HG03565 (cell line): ENCODE data around the gene CREB3L1.

Experiments used
- ATAC-seq: cut with Tn5 transposase; IDR thresholded peaks from one replicate; pipeline ENCODE4 v1.9.1; 2021; ENCODE audit warnings: mild to moderate bottlenecking, moderate library complexity; ENCODE audit not compliant: unreplicated experiment

Gene CREB3L1

DNA sequence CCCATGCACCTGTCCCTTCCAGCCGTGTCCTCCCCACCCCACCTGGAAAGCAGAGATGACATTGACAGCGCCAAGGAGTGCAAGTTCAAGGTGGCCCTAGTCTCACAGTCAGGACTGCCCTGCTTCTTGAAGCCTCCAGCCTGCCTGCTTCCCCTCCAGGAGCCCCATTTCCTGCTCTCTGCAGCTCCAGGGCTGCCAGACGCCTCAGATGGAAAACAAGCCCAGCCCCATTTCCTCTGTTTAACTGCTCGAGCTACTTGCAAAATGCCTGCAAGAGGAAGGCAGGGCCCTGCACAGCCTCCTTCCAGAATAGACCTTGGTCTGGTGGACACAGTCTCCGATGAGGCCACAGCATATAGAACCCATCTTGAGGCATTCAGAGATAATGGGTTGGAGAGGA is 64.8 kb downstream of the CREB3L1 start:
- no peak for ATAC-seq

DNA sequence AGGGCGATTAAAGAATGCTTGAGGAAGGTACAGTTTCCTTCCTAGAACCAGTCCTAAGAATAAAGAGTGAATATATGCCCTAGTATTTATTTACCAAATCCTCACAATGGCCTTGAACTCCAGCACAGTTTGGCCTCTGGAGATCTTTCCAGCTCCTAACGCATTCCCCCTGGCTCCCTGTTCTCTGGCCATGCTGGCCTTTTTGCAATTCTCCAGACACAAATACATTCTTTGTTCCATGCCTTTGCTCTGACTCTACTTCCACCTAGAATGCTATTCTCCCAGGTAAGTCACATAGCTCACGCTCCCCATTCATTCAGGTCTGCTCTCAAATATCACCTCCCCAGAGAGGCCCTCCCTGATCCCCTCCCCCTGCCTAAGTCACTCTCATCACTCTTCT is 66.1 kb downstream of the CREB3L1 start:
- ATAC-seq, result no peak

DNA sequence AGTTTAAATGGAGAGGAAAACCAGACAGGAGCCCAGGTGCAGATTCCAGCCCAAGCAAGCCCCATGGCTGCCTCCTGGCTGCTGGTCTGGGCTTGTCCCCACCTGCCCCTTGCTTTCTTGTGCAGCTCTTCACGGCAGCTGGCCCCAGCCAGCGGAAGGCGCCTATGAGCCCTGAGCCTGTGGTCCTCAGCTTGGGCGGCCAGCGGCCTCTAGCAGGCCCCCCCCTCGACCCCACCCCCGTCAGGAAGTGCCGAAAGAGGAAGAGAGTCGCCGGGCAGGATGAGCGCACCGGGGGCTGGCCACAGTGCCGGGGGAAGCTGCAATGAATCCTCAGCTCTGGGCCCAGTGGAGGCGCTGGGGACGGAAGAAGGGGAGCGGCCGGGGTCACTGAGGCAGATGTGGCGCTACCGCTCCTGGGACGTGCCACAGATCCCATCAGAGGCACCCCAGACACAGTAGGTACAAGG is 67.7 kb downstream of the CREB3L1 start:
- no peak for ATAC-seq

DNA sequence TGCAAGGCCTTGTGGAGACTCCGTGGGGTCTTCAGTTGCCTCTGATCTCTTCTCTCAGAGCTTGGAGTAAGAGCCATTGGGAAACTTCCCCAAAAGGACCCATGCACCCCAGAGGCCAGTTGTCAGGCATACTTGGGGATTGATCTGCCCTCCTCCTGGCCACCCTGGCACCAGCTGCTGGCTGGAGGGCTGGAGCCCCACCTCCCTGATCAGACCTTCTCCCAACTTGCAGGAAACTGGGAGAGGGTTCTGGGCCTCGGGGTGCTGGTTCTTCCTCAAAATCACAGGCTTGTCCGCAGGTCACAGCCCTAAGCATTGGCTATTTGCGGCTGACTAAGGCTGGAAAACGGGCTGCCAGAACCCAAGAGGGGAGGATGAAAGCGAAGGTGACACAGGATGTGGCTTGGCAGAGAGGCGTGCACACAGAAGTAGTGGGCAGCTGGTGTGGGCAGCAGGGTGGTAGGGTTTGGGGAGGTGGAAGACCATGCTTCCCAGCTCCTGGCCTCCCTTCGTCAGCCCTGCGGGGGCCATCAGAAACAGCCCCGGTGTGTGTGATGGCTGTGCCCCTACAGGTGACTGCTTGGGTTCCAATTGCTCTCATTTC is 68.5 kb downstream of the CREB3L1 start:
- ATAC-seq, result no peak

DNA sequence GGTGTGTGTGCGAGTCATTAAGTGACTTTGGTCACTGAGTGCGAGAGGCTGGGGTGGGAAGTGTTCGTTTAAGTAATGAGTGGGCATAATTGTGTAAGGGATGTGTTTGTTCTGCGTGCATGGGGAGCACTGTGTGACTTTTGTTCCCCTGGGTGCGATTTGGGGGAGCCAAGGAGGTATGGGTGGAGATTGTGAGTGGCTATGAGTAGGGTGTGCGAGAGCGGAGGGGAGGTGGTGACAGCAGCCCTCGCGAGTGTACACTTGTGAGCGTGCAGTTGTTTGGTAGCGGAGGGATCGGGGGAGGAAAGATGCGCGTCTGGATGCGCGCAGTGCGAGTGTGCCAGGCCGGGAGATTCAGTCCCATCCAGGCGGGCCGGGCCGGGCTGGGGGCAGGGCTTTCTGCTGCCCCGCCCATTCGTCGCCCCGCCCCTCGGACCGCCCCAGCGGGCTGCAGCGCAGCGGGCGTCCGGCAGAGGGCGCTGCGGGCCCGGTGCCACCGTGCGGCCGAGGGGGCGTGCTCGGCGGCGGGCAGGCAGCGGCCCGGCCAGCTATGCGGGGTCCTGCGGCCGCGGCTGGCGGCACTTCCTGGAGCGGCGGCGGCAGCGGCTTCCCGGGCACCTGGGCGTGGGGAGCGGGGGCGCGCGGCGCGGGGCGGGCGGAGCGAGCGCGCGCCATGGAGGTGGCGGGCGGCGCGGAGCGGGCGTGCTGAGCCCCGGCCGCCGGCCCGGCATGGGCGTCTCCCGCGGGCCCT is 69.6 kb downstream of the CREB3L1 start, which contains the start of gene DGKZ:
Gene DGKZ (plus strand): TSS at position 578 of the 751 bp plus-strand sequence. CDS start 197 bp downstream, outside the sequence.
- peak; percentile 68 for ATAC-seq

DNA sequence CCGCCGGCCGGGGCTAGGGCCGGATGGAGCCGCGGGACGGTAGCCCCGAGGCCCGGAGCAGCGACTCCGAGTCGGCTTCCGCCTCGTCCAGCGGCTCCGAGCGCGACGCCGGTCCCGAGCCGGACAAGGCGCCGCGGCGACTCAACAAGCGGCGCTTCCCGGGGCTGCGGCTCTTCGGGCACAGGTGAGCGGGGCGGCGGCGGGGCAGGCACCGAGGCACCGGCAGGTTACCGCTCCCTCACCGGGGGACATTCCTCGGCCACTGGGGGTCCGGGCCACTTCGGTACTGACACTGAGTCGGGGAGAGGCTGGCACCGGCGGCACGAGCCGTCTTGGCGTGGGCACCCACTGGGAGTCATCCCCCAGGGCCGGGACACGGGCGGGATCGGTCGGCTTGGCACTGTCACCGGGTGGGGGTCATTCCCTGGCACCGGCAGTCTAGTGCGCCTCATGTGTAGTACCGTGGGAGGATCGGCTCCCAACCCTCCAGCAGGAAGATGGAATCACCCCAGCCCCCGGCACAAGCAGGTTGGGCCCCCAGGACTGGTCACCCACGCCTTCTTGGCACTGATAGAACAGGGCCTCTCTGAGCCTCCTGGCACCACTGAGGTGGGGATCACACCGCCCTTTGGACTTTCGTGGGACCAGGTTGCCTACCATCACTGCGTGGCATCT is 70.3 kb downstream of the CREB3L1 start:
- no peak for ATAC-seq

DNA sequence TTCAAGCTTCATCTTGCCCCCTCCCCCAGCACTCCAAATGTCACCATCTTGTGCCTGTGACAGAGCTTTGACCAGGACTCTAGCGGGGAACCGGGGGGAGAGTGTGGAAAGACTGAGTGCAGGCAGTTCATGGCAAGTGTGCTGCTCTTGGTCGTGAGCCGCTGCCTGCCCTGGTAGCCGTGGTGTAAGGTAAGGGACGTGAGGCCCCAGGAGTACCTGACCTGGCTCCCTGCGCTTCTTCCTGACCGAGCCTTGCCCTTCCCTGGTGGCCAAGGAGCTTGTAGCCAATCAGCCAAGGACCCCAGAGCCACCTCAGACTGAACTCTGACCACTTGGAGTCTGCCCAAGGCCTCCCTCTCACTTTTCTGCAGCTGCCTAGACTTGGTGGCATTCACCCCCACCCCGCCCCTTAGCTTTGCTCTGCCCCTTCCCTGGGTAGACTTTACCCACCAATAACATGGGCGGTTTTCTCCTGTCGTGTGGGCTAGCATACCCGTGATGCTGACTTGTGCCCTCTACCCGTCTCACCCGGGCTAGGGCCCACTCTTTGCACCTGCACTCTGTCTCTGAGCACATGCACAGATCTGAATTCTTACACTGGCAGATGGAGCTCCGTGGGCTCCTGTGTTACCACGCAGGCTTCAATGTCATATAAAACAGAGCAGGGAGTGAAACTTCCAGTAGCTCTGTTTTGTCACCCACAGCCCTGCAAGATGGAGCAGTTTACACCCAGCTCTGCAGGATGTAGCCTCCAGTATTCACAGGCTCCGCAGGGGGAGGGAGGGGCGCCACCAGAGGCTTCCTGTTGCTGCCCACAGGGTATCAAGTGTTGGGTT is 71.3 kb downstream of the CREB3L1 start:
- no peak for ATAC-seq

DNA sequence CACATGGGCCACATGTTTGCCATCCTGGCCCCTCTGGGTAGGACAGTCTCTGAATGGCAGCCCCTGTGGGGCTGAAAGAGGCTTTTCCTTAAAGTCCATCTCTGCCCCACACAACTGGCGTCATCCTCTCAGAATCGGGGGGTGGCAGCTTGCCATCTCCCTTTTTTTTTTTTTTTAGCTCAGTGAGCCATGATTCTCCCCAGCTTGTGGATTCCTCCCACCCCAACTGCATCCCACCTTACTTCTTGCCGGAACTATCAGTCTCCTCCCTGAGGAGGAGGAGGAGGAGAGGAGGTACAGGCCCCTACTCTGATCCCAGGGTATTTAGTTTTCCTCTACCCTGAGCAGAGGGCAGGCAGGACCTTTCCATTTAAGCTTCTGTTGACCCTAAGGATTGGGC is 73.2 kb downstream of the CREB3L1 start:
- ATAC-seq, result no peak

DNA sequence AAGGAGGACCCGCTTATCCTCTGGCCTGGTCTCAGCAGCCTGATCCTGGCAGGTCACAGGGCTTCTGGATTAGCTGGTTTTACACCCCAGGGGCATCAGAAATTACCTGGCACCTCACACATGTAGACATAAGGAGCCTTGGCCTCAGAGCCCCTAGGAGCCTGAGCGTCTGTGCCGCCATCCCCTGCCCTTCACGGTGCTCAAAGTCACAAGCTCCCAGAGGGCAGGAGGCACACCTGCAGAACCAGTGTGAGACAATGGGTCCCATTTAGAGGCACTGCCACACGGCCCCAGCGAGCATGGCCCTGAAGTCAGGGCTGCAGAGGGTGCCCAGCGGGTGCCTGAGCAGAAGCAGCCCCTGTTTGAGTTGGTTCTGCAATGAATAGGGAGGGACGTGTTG is 73.7 kb downstream of the CREB3L1 start:
- no peak for ATAC-seq

DNA sequence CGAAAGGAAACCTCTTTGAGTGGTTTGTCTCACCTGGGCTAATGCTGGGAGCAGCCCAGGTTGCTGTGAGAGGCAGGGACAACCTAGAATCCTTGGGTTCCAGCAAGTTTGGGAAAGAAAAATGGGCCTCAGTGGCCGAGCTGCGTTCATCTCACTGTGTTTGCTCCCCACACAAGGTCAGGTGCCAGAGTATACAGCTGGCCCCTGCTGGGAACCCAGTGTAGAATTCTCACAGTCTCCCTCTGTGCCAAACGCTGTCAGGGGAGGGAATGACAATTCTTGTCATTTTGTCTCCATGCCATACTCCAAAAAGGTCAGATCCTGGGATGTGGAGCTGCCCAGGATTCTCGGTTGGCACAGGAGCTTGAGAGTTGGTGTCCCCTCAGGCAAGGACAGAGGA is 74.1 kb downstream of the CREB3L1 start:
- no peak for ATAC-seq

DNA sequence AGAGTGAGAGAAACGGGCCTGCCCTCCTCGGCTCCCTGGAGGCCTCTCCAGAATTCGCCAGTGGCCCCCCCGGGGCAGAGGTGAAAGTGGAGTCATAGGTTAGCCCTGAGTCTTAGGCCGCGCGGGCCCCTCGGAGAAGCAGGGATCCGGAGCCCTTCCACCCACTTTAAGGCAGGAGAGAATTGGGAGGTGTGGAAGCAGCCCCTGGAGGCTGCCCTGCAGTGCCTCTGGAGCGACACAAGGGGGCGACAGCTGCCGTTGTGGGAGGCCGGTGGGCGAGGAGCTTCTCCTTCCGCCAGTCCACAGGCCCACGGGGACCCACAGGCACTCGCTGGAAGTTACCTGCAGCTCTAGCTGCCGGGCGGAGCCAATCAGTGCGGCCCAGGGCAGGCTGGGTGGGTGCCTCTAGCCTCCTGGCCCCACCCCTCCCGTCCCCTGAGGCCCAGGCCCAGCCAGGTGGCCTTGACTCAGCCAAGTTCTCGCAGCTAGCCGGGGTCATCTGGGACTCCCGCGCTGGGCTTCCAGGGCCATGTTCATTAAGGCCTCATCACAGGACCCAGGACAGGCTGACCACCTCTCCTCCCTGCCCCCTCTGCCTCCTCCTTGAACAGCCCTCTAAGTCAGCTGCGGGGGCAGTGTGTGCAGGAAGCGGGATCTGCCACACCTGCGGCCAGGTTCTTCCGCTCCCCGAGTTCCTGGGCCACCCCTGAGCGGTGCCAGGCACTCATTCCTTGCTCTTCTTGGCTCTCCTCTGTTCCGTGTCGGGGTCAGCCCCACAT is 74.8 kb downstream of the CREB3L1 start:
- no peak for ATAC-seq

DNA sequence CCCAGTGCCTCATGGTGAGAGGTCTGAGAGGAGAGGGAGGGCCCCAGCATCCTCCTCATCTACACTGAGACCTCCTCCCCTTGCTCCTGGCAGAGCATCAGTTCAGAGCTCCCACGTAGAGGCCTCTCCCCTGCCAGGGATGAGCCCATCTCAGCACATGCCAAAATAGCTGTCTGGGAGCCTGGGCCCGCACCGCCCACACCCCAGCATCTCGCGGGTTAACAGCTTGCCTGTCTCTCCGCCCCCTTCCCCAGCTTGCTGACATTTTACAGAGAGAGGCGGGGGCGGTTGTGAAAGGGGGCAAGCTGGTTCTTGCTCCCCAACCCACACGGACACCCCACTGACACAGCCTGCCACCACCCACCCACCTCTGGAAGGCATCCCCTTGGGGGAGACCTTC is 76.2 kb downstream of the CREB3L1 start:
- no peak for ATAC-seq

DNA sequence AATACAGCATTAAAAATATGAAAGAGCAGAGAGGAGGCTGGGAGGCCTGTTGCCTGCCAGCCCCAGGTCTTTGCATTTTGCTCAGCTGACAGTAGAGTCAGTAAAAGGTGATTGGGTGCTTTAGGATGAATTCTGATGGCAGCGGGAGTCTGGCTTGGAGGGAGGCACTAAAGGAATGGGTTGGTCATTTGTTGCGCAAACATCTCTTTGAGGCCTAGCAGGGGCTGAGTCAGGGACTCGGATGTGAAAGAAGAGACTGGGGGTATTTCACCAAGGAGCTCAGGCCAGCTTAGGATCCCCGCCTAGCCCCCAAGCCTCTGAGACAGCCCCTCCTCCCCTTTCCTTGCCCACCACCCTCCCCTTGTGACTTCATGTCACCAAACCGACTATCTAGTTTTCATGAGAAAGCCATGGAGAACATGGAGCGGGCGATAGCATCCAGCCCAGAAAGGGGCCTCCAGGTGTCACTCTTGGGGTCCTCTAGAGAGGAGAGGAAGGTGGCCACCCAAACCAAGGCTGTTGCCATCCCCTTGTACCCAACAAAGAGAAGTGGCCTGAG is 79.5 kb downstream of the CREB3L1 start:
- ATAC-seq, result no peak

DNA sequence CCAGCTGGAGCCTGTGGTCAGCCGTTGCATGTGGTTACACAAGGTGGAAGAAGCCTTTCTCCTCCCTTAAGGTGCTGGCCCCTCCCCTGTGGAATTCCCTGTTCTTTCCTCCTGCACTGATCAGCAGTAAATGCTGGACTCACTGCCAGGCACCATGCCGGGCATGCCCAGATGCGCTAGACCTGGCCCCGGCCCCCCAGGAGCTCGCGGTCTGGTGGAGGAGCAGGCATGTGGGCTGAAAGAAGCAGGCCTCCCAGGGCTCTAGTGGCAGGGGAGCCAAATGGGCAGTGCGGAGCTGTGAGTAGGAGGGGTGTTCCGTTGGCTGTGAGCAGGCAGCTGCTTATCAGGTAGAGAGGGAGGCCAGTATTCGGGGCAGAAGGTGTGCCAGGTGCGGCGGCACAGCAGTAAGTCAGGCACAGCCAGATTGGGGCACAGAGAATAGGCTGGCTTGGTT is 80.0 kb downstream of the CREB3L1 start:
- no peak for ATAC-seq

DNA sequence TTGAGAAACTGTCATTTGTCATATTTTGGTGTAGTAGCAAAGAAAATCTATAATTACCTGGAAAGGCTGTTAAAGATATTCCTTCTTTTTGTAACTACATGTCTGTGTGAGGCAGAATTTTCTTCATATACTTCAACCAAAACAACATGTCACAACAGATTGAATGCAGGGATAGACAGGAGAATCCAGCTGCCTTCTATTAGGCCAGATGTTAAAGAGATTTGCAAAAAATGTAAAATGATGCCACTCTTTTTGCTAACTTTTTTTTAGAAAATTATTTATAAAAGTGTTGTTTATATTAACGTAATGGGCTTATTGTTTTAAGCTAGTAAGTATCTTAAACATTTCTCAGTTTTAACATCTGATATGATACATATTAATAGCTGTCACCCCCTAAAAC is 82.5 kb downstream of the CREB3L1 start:
- ATAC-seq, result no peak

DNA sequence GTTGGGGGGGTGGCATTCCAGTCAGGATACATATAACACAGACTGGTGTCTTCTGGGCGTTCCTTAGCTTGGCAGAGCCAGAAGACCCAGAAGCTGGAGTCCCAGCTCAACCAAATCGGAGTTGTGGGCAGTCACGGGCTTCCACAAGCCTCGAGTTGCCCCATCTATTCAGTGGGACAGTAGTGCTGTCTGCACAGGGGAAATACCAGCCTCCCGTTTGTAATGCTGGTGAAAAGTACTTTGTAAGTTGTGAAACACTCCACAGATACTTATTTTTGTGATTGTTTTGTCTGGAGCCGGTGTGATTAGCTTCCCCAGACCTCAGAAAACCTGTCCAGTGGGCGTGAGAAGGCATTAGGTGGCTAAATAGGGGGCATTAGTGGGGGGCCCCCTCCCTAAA is 83.4 kb downstream of the CREB3L1 start:
- peak; percentile 6 for ATAC-seq

DNA sequence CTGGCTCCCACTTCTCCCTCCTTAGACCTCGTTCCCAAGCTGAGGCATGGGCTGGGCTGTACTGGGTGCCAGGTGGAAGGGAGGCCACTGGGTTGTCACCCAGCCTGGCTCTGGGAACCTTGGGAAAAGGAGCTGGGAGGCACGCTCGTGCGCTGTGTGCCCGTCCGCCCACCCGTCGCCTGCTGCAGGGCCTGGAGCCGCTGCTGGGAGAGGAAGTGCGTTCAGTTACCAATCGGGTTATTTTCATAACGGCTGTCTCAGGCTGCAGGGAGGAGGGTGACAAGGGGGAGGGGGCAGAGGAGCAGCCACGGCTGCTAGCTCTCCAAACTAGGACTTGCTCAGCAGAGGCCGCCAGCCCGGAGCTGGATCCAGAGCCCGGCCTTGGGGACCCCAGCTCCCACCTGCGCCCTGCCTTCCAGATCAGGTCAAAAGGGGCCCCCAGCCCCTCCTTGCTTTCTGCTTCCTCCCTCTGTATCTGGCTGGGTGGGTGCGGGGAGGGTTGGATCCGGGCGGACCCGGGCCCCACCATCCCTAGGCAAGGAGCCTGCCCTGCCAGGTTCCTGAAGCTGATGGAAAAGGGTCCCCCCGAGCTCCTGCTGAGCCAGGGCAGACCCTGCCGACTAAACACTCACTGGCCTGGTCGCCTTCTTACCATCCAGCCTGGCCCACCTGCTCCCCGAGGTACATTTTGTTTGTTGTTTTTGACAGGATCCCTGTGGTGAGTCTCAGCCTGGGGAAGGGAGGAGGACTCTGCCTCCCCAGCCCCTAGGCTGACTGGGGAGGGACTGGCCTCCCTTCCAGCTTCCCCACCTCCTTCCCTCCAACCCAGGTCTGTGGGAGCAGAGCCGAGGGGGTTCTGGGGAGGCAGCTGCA is 84.1 kb downstream of the CREB3L1 start:
- peak; percentile 79 for ATAC-seq

DNA sequence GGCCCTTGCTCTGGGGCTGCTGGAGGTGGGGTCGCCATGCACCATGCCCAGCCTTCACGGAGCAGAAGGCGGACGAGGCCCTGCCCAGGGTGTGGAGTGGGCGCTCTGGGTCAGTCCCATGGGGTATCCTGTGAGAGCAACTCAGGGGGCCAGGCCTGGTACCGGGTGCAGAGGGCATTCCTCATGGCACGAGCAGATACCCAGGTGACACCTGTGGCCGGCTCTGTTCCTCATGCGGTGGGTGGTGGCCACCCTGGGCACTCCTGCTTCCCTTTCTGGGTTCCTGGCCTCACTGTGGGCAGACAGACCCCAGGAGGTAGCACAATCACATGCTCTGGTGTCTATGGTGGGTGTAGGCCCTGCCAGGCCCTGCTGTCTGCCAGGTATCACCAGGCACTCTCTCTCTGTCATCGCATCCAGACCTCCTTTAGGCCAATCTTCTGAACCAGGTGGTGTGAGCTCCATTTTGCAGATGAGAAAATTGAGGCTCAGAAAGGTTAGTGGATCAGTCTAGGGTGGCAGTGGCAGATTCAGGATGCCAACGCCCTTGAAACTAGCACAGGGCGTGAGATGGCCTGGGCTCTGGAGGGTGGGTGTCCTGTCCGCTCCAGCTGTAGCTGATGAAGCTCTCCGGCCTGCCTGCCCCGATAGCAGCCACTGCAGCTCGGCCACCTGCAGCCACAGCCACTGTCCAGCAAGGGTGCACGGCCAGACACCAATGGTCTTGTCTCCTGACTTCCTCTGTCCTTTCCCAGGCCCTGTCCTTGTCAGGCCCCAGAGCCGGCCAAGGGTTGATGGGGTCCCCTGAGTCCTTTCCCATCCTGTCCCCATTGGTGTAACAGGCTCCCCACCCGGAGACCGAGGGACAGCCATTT is 84.9 kb downstream of the CREB3L1 start:
- no peak for ATAC-seq
